Fibroblast of the aortic adventitia (primary cell): ENCODE results near the gene SERP1. TPM values are rescaled to one million over a fixed set of nuclear protein-coding genes. Genes with fewer than 3 reads are reported as not detected.

Source experiments
- DNase-seq: peaks from one replicate; pipeline ENCODE4 v3.0.0-alpha.2; 2010; ENCODE audit warnings: low read depth
- H3K4me3 ChIP-seq: 2 replicates; pipeline ENCODE4 v1.5.1; 2011; ENCODE audit warnings: low read depth, mild to moderate bottlenecking, control low read depth, low read length, moderate library complexity
- total RNA-seq: library from RNA; depleted of rRNA; stranded (reverse); fragments of >200 nt; gene quantifications from 2 replicates; pipeline ENCODE4 v1.2.3, GENCODE V29; 2012; ENCODE audit warnings: low replicate concordance
- TF ChIP-seq, protein P1 (sequence below): IDR thresholded peaks from 2 replicates; pipeline ENCODE4 v1.5.1; 2011; ENCODE audit warnings: mild to moderate bottlenecking, low read length, control low read depth, inconsistent platforms; ENCODE audit not compliant: insufficient read depth

The SERP1 gene
- total RNA-seq, 1 donor, result 119 TPM

DNA sequence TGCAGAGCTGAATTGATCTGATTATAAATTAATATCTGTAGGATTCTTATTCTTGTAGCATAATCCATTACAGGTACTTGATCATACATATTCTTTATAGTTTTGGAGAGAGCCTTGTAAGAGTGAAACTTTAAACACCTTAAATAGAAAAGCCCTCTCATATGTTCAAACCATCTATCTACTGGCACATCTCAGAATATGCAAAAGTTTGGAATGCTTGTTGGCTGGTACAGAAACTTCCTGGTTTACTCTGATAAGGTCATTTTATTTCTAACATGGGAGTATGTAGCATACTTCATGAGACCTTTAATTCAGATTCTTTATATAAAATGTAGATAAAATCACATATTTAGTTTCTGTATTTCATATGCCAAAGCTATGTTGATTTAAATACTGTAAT, 34.9 kb upstream of the SERP1 start:
- no peak for DNase-seq
- no peak overlapping the region for H3K4me3 ChIP-seq
- TF ChIP-seq, protein P1, sequence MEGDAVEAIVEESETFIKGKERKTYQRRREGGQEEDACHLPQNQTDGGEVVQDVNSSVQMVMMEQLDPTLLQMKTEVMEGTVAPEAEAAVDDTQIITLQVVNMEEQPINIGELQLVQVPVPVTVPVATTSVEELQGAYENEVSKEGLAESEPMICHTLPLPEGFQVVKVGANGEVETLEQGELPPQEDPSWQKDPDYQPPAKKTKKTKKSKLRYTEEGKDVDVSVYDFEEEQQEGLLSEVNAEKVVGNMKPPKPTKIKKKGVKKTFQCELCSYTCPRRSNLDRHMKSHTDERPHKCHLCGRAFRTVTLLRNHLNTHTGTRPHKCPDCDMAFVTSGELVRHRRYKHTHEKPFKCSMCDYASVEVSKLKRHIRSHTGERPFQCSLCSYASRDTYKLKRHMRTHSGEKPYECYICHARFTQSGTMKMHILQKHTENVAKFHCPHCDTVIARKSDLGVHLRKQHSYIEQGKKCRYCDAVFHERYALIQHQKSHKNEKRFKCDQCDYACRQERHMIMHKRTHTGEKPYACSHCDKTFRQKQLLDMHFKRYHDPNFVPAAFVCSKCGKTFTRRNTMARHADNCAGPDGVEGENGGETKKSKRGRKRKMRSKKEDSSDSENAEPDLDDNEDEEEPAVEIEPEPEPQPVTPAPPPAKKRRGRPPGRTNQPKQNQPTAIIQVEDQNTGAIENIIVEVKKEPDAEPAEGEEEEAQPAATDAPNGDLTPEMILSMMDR, result no peak

DNA sequence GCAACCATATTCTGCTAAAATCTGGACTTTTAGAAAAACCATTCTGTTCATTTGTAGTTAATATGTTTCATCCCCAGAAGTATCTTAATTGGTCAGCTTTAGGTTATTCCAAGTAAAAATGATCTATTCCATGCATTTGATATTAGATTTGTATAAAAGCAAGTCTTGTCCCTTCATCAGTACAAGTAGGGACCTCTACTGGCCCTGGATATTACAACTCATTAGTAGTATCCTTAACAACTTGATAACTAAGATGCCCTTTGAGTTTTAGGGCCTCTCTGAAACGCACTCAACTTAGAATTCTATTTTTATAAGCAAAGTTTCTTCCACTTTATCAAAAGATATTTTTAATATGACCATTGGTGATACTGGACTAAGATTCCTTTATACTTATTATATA, 31.6 kb upstream of the SERP1 start:
- DNase-seq, result no peak
- no peak overlapping the region for H3K4me3 ChIP-seq
- TF ChIP-seq, protein P1, result no peak

DNA sequence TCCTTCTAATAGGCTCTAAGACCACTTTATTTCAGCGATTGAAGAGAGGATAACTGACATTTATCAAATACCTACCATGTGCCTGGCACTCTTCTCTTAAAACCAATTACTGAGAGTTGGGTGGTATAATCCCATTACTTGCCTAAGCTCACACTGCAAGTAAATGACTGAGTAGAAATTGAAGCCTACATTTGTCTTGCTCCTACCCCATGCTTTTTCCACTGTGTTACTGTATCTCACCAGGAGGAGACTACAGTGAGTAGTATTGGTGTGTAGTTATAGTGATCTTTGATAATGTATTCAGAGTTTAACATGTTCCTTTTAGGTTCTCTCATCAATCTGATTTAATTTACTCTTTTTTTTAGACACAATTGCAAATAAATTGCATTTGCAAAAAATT, 21.0 kb upstream of the SERP1 start:
- TF ChIP-seq, protein P1, result no peak
- no peak overlapping the region for H3K4me3 ChIP-seq

DNA sequence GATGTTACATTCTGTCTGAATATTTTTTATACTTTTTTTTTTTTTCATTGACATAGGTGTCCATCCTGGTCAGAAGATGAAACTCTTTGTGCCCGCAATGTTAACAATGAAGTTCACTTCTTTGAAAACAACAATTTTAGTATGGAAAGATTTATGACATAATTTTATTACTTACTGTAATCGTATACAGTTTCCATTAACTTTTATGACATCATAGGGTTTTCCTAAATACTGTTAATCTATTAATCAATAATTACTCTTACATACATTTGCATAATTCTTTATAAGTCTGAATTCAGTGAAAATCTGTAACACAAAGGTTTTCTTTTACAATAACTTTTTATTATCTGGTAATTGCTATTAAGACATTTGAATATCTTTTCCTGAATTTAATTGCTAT, 17.9 kb upstream of the SERP1 start:
- TF ChIP-seq, protein P1, result no peak
- no peak for DNase-seq
- no peak overlapping the region for H3K4me3 ChIP-seq

More for the DNA sequence above, 21.0 kb upstream of the SERP1 start:
- DNase-seq, result no peak

DNA sequence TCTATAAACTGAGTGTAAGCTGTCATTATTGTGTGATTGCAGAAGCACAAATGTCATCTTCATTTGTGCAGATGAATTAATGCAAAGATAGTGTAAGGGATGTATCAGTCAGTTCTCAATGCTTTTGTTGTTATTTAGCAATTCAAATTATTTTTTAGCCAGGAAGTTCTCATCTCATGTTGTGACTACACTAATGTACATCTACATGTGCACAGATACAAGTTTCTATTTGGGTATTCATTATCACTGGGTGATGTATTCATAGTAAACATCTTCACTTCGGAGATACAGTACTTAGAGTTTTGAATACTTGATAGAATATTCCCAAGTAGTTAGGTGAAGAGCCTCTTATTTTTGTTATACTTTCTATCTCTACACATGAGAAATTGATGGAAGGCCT, 11.4 kb upstream of the SERP1 start:
- TF ChIP-seq, protein P1, result no peak
- H3K4me3 ChIP-seq, result no peak overlapping the region
- no peak for DNase-seq

DNA sequence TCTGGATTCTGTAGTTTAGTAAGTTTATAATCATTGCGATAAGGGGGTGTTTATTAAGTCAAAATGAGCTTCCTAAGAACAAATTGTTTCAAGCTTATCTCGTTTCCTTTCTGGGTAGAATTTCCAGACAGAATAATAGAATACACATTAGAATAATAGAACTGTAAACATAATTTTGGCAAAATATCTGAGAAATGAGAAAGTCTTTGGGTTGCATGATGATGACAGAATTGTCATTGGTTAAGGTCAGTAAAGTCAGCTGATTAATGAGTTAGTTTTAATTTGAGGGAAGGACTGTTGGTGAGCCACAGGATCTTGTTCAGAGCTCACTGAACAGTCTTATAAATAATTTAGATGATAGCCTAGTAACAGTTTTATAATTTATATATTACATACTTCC, 10.5 kb upstream of the SERP1 start:
- no peak overlapping the region for H3K4me3 ChIP-seq
- TF ChIP-seq, protein P1, result no peak
- DNase-seq, result no peak

DNA sequence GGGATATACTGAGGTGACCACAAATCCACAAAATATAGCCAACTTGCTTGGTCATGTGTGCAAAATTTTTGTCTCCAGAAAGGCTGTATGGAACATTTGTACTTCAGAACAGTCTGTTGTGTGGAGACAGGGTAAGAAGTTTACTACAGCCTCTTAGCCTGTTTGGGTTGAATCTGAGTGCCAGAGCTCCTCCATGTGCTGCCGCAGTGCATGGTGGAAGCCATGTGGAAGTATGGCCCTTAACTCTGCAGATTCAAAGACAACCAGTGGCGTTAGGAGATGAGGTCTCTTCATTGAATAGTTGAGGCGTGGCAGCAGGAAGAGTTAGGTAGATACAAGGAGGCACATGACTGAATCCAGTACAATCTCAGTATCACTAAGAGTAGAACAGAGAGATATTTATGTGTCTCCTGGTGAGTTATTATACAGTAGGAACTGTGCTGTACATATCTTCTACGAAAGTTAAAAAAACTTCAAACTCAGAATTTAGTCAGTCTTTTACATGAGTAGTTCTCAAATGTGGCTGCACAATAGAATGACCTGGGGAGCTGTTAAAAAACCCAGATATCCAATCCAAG, 9.7 kb upstream of the SERP1 start:
- TF ChIP-seq, protein P1, result no peak
- H3K4me3 ChIP-seq, result no peak overlapping the region
- DNase-seq, result no peak
